Brain pericyte (primary cell): Measurements from ENCODE around the gene CD27.
"Not testable (repeated sequence)": the region's sequence is repeated elsewhere in the genome, so short reads cannot be mapped to it uniquely, and the experiment has no call there.

Experiments used
- DNase-seq: peaks from one replicate; pipeline ENCODE4 v3.0.0-alpha.2; 2012; ENCODE audit warnings: low read depth, low spot score

The CD27 gene

DNA sequence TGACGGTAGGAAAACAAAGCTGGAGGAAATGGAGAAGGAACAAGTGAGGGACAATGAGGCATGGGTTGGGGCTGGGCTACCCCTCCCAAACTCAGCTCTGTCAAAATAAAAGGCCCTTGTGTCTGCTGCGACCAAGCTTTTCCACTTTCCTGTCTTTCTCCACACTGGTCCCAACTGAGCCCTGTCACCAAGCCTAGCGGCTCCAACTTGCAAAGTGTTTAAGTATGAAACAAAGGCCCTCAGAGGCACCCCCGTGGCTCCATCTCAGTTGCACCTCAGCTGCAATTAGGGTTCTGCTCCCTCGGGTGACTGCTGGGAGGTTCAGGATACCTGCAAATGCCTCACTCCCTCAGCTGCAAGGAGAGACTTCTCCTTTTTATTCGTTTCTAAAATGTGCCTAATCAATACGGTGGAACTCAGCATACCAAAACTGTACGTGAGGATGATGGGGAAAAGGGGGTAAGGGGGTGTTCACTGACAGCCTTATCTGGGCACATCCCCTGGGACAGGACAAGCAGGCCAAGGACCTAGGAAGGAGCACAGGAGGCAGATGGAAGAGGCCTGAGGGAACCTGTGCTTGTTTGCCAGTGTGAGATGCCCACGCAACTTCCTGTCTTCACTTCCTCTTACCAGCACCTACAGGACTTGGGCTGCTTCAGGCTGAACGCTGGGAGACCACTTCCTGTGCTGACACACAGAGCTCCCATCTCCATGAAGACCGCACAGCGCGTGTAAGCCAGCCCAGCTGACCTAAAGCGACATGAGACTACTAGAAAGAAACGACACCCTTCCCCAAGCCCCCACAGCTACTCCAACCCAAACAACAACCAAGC, 16.9 kb downstream of the CD27 start:
- DNase-seq, result no peak

DNA sequence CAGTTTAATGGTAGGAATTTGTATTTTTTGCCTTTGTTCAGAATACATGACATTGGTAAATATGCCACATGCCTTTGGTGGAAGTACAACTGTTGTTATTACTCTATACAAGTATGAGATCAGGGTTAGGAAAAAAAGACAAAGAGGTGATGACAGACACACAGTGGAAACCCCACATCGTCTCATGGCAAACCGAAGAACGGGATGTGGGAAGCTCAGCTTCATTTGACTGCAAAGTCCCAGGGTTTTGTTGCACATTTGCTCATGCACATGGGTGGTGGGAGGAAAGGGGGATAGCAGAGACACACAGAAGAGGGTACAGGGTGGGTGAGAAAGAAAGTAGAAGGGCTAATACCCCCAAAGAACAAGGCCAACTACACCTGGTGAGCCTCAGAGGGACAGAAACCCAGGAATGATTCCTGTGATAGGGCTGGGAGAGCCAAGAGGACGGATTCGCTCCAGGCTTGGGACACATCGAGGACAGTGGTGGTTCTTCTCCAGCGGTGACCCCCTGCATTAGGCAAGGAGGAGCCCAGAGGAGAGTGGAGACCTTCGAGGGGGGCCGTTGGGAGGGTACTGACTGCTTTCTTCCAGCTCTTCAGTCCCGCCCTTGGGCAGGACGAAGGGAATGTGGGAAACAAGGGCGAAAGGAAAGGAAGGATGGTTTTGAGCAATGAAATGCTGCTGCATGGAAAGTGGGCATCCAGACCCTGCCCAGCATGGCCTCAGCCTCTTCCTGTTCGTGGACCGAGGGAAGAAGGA, 17.7 kb downstream of the CD27 start:
- DNase-seq, result no peak

DNA sequence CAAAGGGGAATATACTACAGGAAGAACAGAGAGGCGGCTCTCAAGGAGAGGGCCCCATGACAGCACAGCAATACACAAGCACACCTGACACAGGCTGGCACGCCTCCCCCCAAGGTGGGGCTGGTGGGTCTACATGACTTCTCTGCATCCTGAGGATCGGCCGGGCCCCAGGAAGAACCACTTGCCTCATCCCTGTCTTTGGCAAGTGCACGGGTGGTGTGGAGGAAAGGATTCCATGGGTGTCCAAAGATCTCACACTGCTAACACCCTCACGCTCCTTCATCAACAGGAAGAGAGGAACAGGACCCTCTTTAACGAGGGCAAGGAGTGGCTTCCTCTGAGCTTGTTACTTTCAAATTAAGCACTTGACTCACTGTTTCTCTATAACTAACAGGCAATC, 18.5 kb downstream of the CD27 start:
- DNase-seq, result no peak

DNA sequence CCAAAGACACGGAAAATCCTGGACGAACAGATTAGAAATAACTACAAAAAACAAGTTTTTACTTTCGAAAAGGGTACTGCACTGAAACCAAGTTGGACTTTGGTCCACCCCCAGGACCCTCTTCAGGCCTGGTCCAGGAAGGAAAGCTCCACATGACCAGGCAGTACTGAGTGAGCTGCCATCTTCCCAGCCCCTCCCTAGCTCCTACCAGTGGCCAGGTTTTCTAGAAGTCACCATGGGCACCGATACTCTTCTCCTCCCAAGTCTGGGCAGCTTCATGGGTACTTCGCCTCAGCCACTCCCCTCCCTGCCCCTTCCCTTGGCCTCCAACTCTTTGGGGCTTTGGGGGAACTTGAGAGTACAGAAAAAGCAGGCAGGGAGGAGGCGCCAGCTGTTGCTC, 19.1 kb downstream of the CD27 start:
- DNase-seq, result no peak

DNA sequence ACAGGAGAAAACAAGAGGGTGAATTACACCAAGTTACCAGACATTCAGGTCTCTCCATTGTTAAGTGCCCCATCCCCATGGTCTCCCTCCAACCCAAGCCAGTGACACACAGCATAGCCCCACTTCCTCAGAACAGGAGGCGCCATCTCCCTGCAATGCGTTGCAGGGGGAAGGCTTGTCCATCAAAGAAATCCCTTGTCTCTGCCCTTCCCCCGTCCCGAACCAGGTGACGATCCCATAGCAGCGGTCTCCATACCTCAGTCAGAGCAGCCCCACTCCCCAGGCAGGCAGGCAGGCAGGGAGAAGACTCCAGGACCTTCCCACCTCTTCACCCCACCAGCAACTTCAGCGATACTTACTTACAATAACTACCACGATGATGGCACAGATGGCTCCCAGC, 19.8 kb downstream of the CD27 start:
- no peak for DNase-seq

DNA sequence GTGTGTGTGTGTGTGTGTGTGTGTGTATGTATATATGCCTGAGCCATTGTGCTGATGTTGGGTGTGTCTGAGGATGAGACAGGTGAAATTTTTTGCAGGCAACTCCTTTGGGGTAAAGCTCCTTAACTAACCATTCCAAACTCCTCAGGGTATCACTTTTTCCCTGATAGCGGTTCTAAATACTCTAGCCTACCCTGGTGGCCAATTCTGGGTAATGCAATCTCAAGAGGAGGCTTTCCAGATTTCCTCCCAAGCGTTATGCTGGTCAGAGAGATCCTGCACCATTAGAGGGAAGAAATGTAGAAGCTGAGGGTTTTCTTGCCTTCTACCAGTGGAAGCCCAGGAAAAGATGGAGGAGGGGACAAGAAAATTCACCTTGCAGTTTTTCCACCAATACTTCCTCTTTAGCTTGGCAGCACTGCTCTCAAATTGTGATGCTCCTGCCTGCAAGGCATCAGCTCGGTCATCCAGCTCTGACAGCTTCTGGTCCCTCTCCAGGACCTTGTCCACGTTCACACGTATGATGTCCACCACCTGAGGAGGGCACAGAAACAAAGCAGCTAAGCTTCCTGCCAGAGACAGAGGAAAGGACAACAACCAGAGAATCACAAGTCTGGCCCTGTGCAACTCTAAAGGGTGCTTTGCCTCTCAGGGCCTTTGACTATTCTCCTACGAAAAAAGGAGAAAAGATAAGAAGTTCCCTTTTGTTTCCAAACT, 20.9 kb downstream of the CD27 start:
- no peak for DNase-seq

DNA sequence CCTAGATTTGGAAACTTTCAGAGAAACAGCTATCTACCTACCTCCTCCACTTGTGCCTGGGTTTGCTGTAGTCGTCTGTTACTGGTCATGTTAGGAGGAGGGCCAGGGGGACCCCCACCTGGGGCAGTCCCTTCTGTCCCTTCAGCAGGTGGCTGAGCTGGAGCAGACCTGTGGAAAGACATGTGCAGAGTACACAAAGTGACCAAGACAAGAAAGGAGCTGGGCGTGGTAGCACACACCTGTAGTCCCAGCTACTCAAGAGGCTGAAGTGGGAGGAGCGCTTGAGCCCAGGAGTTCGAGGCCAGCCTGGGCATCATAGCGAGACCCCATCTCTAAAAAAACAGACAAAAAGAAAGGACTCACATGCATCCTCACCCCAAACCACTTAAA, 21.4 kb downstream of the CD27 start:
- no peak for DNase-seq

DNA sequence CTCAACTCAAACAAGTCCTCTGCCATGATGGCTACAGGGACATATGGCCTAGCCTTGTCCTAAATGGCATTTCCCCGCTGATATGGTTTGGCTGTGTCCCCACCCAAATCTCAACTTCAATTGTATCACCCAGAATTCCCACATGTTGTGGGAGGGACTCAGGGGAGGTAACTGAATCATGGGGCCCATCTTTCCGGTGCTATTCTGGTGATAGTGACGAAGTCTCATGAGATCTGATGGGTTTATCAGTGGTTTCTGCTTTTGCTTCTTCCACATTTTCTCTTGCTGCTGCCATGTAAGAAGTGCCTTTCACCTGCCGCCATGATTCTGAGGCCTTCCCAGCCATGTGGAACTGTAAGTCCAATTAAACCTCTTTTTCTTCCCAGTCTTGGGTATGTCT, 22.0 kb downstream of the CD27 start:
- DNase-seq, result not testable (repeated sequence)

DNA sequence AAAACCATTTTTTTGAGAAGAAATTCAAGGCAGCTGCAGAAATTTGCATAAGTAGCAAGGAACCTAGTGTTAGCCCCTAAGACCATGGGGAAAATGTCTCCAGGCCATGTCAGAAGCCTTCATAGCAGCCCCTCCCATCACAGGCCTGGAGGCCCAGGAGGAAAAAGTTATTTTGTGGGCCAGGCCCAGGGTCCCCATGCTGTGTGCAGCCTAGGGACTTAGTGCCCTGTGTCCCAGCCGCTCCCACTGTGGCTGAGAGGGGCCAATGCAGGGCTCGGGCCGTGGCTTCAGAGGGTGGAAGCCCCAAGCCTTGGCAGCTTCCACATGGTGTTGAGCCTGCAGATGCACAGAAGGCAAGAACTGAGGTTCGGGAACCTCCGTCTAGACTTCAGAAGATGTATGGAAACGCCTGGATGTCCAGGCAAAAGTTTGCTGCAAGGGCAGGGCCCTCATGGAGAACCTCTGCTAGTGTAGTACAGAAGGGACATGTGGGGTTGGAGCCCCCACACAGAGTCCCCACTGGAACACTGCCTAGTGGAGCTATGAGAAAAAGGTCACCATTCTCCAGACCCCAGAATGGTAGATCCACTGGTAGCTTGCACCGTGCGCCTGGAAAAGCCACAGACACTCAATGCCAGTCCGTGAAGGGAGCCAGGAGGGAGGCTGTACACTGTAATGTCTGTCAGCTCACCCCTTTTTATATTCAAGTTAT, 23.0 kb downstream of the CD27 start:
- DNase-seq, result not testable (repeated sequence)

DNA sequence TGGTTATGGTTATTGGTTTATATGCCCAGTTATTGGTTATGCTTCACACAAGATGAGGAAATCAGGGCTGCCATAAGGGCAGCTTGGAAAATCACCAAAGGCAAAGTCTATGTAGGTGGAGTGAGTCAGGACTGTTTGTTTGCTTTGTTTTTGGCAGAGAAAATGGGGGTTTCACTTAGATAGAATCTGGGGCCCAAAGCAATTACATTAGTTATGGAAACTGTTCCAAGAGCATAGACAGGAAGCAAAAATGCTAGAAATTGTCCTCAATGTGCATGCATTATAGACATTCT, 23.5 kb downstream of the CD27 start:
- no peak for DNase-seq

DNA sequence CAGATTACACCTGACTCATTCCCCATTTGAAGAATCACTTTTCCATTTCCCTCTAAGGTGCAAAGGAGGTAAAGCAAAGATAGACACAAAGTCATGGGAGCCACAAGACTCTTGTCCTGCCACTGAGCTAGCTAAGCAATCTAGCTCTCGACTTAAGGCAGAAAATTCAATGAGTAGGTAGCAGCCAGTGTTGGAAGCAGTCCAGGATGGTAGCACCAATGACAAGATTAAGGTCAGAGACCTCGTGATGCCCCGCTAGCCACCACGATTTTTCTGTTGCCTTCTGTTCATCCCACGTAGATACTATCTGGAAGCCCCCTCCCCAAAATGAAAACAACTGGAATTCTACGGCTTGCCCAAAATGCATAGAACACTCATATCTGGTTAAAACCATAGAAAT, 24.3 kb downstream of the CD27 start:
- no peak for DNase-seq

DNA sequence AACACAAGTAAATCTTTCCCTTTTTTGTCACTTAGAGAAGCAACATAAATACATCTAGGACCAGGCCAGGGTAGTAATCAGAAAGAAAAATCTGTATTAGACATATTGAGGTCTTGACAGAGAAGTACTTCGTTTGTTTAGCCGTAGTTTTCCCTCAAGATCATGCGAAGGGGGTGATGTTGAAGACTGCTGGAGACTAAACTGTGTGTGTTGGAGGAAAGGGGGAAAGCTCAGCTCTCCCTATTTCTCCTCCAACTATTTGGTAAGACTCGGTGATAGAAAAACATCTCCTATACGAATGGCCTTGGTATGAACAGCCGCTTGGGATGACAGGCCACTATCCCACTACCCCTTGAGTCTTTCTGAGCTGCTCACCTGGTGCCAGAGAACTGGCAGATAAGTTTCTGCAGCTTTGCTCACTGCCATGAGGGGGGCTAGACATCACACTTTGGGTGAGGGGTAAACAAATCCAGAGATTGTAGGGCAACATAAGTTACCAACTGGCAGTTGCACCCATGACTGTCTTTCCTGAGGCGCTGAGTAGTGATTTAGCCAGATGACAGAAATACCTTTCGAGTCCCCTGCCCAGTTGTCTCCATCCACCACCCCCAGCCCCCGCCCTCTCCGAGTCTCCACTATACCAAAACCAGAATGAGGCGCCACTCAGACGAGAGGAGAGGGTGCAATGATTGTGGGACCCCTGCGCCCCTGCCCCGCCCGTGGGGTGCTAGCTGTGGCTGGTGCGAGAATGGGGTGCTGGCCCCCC, 25.0 kb downstream of the CD27 start:
- no peak for DNase-seq

DNA sequence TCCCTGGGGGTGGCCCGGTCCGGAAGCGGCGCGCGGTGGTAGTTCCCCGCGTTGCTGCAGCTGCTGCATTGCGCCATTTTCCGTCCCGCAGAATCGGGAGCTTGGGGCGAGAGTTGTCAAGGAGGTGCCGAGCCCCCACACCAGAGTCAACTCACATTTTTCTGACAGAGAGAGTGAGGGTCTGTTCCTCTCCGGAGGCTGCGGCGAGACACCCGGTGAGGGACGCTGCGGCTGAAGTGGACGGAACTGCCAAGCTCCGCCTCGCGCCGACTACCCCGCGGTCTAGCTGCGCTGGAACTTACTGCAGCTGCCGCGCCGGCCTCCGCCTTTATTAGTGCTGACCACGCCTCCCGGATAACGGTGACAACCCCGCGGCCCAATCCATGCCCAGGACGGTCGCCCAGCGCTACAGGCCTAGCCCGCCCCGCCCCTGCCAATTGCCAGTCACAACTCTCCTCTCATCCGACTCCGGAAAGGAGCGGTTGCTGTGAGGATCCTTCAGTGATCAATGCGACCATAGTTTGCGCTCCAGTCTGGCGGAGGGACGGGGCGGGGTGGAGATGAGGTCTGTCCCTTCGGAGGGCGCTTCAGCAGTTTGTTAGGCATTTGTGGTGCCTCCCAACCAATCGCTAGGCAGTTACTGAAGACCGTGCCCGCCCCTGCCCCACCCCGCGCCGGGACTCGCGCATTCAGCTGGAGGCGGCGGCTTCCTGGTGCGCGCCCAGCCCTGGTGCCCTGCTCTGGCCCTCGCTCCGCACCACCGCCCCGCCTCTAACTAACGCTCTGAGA, 25.8 kb downstream of the CD27 start, which contains the start of gene VAMP1:
TSS of gene VAMP1 (minus strand) at position 303 of the 789 bp plus-strand sequence. CDS start at position 157, 146 bp downstream.
- DNase-seq, result peak; percentile 92

DNA sequence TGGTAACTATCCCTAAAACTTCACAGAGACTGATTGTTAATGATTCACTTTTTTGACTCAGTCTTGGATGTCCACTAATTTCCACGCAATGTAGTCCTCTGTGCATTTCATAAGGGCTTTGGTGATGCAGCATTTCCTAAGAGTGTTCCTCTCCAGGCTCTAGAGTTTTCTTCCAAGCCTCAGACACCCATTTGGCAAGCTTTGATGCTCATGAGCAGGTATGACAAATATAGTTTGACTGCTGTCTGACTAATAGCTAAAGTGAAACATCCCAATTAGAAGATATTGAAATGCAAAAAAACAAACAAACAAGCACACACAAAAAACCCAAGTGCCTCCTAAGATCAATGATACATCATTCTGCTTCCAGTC, 27.2 kb downstream of the CD27 start:
- no peak for DNase-seq

DNA sequence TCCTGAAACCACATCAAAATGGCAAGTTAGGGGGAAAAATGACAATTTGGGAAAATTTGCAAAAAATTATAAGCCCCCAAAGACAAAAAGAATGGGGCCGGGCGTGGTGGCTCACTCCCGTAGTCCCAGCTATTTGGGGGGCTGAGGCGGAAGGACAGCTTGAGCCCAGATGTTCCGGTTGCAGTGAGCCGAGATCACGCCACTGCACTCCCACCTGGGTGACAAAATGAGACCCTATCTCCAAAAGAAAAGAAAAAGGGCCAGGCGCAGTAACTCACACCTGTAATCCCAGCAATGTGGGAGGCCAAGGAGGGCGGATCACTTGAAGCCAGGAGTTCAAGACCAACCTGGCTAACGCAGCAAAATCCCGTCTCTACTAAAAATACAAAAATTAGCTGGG, 27.7 kb downstream of the CD27 start:
- DNase-seq, result no peak

DNA sequence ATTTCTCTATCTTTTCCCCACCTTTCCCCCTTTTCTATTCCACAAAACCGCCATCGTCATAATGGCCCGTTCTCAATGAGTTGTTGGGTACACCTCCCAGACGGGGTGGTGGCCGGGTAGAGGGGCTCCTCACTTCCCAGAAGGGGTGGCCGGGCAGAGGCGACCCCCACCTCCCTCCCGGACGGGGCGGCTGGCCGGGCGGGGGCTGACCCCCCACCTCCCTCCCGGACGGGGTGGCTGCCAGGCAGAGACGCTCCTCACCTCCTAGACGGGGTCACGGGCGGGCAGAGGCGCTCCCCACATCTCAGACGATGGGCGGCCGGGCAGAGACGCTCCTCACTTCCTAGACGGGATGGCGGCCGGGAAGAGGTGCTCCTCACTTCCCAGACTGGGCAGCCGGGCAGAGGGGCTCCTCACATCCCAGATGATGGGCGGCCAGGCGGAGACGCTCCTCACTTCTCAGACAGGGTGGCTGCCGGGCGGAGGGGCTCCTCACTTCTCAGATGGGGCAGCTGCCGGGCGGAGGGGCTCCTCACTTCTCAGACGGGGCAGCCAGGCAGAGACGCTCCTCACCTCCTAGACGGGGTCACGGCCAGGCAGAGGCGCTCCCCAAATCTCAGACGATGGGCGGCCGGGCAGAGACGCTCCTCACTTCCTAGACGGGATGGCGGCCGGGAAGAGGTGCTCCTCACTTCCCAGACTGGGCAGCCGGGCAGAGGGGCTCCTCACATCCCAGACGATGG, 30.6 kb downstream of the CD27 start:
- not testable (repeated sequence) for DNase-seq

DNA sequence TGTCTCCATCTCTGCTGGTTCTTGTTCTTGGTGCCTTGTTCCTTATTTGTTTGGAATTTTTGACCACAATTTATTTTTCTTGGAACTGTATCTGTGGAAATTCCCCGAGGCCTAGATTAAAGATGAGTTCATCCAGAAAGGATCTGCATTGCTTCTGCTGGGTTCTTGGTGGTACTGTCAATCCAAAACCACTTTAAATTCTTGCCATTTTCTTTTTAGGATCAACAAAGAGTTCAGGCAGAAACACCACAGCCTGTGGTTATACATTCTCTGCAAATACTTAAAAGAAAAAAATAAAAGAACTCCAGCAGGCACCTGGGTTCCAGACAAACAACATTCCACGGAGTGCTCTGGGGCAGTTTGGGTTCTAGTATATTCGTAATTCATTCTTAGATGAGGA, 31.7 kb downstream of the CD27 start:
- no peak for DNase-seq

DNA sequence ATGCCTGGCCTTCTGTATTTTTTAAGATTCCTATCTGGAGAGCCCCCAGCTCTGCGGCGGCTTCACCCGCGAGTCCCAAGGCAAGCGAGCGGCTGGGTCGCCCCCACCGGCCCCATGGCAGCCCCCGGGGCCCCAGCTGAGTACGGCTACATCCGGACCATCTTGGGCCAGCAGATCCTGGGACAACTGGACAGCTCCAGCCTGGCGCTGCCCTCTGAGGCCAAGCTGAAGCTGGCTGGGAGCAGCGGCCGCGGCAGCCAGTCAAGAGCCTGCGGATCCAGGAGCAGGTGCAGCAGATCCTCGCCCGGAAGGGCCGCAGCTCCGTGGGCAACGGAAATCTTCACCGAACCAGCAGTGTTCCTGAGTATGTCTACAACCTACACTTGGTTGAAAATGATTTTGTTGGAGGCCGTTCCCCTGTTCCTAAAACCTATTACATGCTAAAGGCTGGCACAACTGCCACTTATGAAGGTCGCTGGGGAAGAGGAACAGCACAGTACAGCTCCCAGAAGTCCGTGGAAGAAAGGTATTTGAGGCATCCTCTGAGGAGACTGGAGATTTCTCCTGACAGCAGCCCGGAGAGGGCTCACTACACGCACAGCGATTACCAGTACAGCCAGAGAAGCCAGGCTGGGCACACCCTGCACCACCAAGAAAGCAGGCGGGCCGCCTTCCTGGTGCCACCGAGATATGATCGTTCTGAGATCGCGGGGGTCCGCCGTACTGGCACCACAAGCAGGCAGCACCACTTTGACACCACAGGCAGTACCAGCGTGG, 33.0 kb downstream of the CD27 start:
- DNase-seq, result not testable (repeated sequence)

DNA sequence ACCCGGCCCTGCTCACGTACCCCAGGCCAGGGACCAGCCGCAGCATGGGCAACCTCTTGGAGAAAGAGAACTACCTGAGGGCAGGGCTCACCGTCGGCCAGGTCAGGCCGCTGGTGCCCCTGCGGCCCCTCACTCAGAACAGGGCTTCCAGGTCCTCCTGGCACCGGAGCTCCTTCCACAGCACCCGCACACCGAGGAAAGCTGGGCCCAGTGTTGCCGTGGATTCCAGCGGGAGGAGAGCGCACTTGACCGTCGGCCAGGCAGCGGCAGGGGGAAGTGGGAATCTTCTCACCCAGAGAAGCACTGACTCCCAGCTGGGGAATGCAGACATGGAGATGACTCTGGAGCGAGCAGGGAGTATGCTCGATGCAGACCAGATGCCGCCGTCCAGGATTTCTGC, 33.7 kb downstream of the CD27 start:
- no peak for DNase-seq
